IMR-90 (cell line): ENCODE data around the gene STXBP6.
"Not testable (repeated sequence)": the region's sequence is repeated elsewhere in the genome, so short reads cannot be mapped to it uniquely, and the experiment has no call there.

Experiments used
- RFX5 ChIP-seq: IDR thresholded peaks from 2 replicates; pipeline ENCODE4 v1.8.0; 2012; ENCODE audit warnings: low read depth, mild to moderate bottlenecking, low read length, moderate library complexity
- TF ChIP-seq, protein P1 (sequence below): conservative IDR thresholded peaks from 2 replicates; pipeline ENCODE4 v1.5.1; 2012; ENCODE audit warnings: mild to moderate bottlenecking, low read depth, low read length, improper control_type of control experiment

DNA sequence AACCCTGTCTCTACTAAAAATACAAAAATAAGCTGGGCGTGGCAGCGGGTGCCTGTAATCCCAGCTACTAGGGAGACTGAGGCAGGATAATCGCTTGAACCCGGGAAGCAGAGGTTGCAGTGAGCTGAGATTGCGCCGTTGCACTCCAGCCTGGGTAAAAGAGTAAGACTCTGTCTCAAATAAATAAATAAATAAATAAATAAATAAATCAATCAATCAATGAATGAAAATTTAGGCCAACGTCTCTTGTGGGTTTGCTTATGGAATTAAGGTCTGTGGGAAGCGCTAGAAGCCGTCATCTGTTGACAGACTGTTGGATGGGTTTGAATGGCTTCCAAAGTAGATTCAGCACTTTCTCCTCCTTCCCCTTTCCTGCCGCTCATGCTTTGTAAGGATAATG, 246.5 kb downstream of the STXBP6 start:
- not testable (repeated sequence) for TF ChIP-seq RFX5
- TF ChIP-seq, protein P1, sequence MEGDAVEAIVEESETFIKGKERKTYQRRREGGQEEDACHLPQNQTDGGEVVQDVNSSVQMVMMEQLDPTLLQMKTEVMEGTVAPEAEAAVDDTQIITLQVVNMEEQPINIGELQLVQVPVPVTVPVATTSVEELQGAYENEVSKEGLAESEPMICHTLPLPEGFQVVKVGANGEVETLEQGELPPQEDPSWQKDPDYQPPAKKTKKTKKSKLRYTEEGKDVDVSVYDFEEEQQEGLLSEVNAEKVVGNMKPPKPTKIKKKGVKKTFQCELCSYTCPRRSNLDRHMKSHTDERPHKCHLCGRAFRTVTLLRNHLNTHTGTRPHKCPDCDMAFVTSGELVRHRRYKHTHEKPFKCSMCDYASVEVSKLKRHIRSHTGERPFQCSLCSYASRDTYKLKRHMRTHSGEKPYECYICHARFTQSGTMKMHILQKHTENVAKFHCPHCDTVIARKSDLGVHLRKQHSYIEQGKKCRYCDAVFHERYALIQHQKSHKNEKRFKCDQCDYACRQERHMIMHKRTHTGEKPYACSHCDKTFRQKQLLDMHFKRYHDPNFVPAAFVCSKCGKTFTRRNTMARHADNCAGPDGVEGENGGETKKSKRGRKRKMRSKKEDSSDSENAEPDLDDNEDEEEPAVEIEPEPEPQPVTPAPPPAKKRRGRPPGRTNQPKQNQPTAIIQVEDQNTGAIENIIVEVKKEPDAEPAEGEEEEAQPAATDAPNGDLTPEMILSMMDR: not testable (repeated sequence)
